HepG2 (cell line): ENCODE data around the gene SLC4A5. TPM values are rescaled to one million over a fixed set of nuclear protein-coding genes. Genes with fewer than 3 reads are reported as not detected.
A peak's percentile ranks its signal among the peaks of the same experiment; 100 is the strongest.

Source experiments
- ASH2L ChIP-seq: fragments of 300-600, 200-600 bp; sonication (generic); IDR thresholded peaks from 2 replicates; pipeline ENCODE4 v1.7.0; 2017; ENCODE audit warnings: low read depth, mild to moderate bottlenecking, moderate library complexity, mixed read lengths, low read length; ENCODE audit not compliant: insufficient read length
- BRCA1 ChIP-seq: sonication (generic); formaldehyde crosslinking; IDR thresholded peaks from 2 replicates; pipeline ENCODE4 v1.4.0; 2020; ENCODE audit warnings: missing genetic modification reagents
- BRD4 ChIP-seq: sonication (generic); formaldehyde crosslinking; IDR thresholded peaks from 2 replicates; pipeline ENCODE4 v1.4.0; 2020; ENCODE audit warnings: missing genetic modification reagents
- DNMT1 ChIP-seq: sonication (generic); formaldehyde crosslinking; IDR thresholded peaks from 2 replicates; pipeline ENCODE4 v1.5.1; 2020; ENCODE audit warnings: mild to moderate bottlenecking, missing genetic modification reagents
- DR1 ChIP-seq: sonication (generic); formaldehyde crosslinking; IDR thresholded peaks from 2 replicates; pipeline ENCODE4 v1.8.0; 2021; ENCODE audit warnings: mild to moderate bottlenecking, missing genetic modification reagents, inconsistent platforms
- HMG20A ChIP-seq: IDR thresholded peaks from 2 replicates; pipeline ENCODE4 v1.6.1; 2016; ENCODE audit warnings: borderline replicate concordance
- KMT2B ChIP-seq: IDR thresholded peaks from 2 replicates; pipeline ENCODE4 v1.6.1; 2016; ENCODE audit warnings: missing genetic modification reagents, missing compliant biosample characterization
- MEF2D ChIP-seq: sonication (generic); formaldehyde crosslinking; IDR thresholded peaks from 2 replicates; pipeline ENCODE4 v1.5.1; 2020; ENCODE audit warnings: mild to moderate bottlenecking, missing genetic modification reagents
- MTF2 ChIP-seq: sonication (generic); formaldehyde crosslinking; IDR thresholded peaks from 2 replicates; pipeline ENCODE4 v1.5.0; 2020; ENCODE audit warnings: missing genetic modification reagents, borderline replicate concordance
- NCOA5 ChIP-seq: sonication (generic); formaldehyde crosslinking; IDR thresholded peaks from 2 replicates; pipeline ENCODE4 v1.4.0; 2020; ENCODE audit warnings: missing genetic modification reagents
- NFE2 ChIP-seq: sonication (generic); formaldehyde crosslinking; IDR thresholded peaks from 2 replicates; pipeline ENCODE4 v1.4.0; 2020; ENCODE audit warnings: missing genetic modification reagents
- NR2F6 ChIP-seq, 2 experiments: IDR thresholded peaks; 2 replicates each; pipeline ENCODE4 v1.6.1; 2016; ENCODE audit warnings: antibody characterized with exemption in 1 of 2, mild to moderate bottlenecking in 1 of 2
- SMAD1 ChIP-seq: sonication (generic); formaldehyde crosslinking; IDR thresholded peaks from 2 replicates; pipeline ENCODE4 v1.4.0; 2020; ENCODE audit warnings: missing genetic modification reagents, low read depth, mild to moderate bottlenecking, borderline replicate concordance
- SRY ChIP-seq: sonication (generic); formaldehyde crosslinking; IDR thresholded peaks from 2 replicates; pipeline ENCODE4 v1.8.0; 2022; ENCODE audit warnings: mild to moderate bottlenecking, missing genetic modification reagents
- TEAD2 ChIP-seq: sonication (generic); formaldehyde crosslinking; IDR thresholded peaks from 2 replicates; pipeline ENCODE4 v1.9.0; 2021; ENCODE audit warnings: missing genetic modification reagents
- ZFX ChIP-seq: sonication (generic); formaldehyde crosslinking; IDR thresholded peaks from 2 replicates; pipeline ENCODE4 v1.4.0; 2020; ENCODE audit warnings: mild to moderate bottlenecking, low read depth, missing genetic modification reagents, moderate library complexity
- ZNF136 ChIP-seq: sonication (generic); formaldehyde crosslinking; IDR thresholded peaks from 2 replicates; pipeline ENCODE4 v1.8.1; 2022; ENCODE audit warnings: low read depth, mild to moderate bottlenecking, moderate library complexity, missing genetic modification reagents
- ZNF296 ChIP-seq: sonication (generic); formaldehyde crosslinking; conservative IDR thresholded peaks from 2 replicates; pipeline ENCODE4 v1.5.0; 2020; ENCODE audit warnings: mild to moderate bottlenecking, missing genetic modification reagents
- ZNF543 ChIP-seq: sonication (generic); formaldehyde crosslinking; IDR thresholded peaks from 2 replicates; pipeline ENCODE4 v1.4.0; 2020; ENCODE audit warnings: mild to moderate bottlenecking, missing genetic modification reagents
- ZNF678 ChIP-seq: sonication (generic); formaldehyde crosslinking; IDR thresholded peaks from 2 replicates; pipeline ENCODE4 v1.4.0; 2020; ENCODE audit warnings: mild to moderate bottlenecking, missing genetic modification reagents
- ZNF766 ChIP-seq: sonication (generic); formaldehyde crosslinking; IDR thresholded peaks from 2 replicates; pipeline ENCODE4 v1.5.0; 2020; ENCODE audit warnings: missing genetic modification reagents, borderline replicate concordance
- ZNF777 ChIP-seq: sonication (generic); formaldehyde crosslinking; IDR thresholded peaks from 2 replicates; pipeline ENCODE4 v1.4.0; 2020; ENCODE audit warnings: missing genetic modification reagents
- ZNF788 ChIP-seq: sonication (generic); formaldehyde crosslinking; IDR thresholded peaks from 2 replicates; pipeline ENCODE4 v1.5.0; 2020; ENCODE audit warnings: mild to moderate bottlenecking, missing genetic modification reagents, borderline replicate concordance
- ZNF839 ChIP-seq: sonication (generic); formaldehyde crosslinking; IDR thresholded peaks from 2 replicates; pipeline ENCODE4 v1.4.0; 2020; ENCODE audit warnings: missing genetic modification reagents, mild to moderate bottlenecking, borderline replicate concordance
- ZNF891 ChIP-seq: sonication (generic); formaldehyde crosslinking; IDR thresholded peaks from 2 replicates; pipeline ENCODE4 v1.5.0; 2020; ENCODE audit warnings: mild to moderate bottlenecking, missing genetic modification reagents
- ZSCAN20 ChIP-seq: sonication (generic); formaldehyde crosslinking; IDR thresholded peaks from 2 replicates; pipeline ENCODE4 v1.4.0; 2020; ENCODE audit warnings: missing genetic modification reagents, mild to moderate bottlenecking, borderline replicate concordance
- ZSCAN30 ChIP-seq: sonication (generic); formaldehyde crosslinking; IDR thresholded peaks from 2 replicates; pipeline ENCODE4 v1.5.0; 2020; ENCODE audit warnings: mild to moderate bottlenecking, missing genetic modification reagents
- ZSCAN31 ChIP-seq: sonication (generic); formaldehyde crosslinking; IDR thresholded peaks from 2 replicates; pipeline ENCODE4 v1.5.0; 2020; ENCODE audit warnings: low read depth, mild to moderate bottlenecking, missing genetic modification reagents
- polyA plus RNA-seq, 8 experiments: library from polyadenylated mRNA; depleted of rRNA in 3 of 8; stranded (reverse) in 7 of 8; unstranded in 1 of 8; fragments of >200 nt; fragmentation: Illumina TruSeq in 4 of 8; extraction: Trizol in 4 of 8; gene quantifications; 2 replicates each; pipeline versions ENCODE4 v1.2.1 to v1.2.3, GENCODE V29; 2011 to 2016; ENCODE audit warnings: low read depth in 4 of 8, missing spikeins in 1 of 8, mixed read lengths in 1 of 8; ENCODE audit not compliant: insufficient read depth in 1 of 8
- total RNA-seq, 5 experiments: library from RNA; depleted of rRNA; stranded (reverse); fragments of >200 nt; fragmentation: Illumina TruSeq; extraction: Trizol; gene quantifications; 2 replicates each; pipeline ENCODE4 v1.2.3, GENCODE V29; 2016; ENCODE audit warnings: low read depth in 1 of 5
- TF ChIP-seq, protein P1 (sequence below): sonication (generic); formaldehyde crosslinking; IDR thresholded peaks from 2 replicates; pipeline ENCODE4 v1.4.0; 2020; ENCODE audit warnings: mild to moderate bottlenecking, low read depth, missing genetic modification reagents
- TF ChIP-seq, protein P2 (sequence below): sonication (generic); formaldehyde crosslinking; IDR thresholded peaks from 2 replicates; pipeline ENCODE4 v1.8.0; 2022; ENCODE audit warnings: mild to moderate bottlenecking, missing genetic modification reagents, moderate library complexity

SLC4A5 gene
- total and polyA plus RNA-seq, 2 of the 13 experiments (the other 11 are each of a cell fraction or from before 2014, with no cell fraction given) = 0.50 TPM; not detected in 1

DNA sequence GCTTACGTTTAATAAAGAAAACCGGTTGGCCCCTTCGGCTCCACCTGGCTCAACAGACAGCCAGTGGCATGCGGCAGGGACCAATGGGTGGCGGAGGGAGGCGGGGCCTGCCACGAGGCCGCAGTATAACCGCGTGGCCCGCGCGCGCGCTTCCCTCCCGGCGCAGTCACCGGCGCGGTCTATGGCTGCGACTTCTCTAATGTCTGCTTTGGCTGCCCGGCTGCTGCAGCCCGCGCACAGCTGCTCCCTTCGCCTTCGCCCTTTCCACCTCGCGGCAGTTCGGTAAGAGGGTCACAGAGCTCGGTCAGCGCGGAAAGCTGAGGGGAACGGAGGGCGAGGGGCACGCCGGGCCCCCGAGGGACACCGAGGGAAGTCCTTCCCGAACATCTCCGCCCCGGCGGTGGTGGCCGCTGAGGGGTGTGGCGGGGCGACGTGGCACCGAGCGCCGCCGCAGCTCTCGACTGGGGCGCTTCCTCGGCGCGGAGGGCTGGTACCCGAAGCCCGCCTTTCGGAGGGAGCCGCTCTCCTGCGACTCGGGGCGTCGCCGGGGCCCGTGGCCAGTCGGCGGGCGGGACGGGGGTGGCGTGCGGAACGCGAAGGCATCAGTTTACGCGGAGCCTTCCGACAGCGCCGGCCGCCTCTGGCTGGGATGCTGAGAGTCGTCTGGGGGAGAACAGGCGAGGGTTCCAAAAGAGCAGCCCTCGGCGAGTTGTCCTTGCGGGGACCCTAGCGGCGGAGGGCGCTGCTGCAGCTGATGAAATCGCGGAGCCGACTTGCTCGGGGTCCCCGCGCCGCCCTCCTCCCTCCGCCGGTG is 144.5 kb downstream of the SLC4A5 start, which contains the start of gene MTHFD2 (continued):
- TF ChIP-seq, protein P1, sequence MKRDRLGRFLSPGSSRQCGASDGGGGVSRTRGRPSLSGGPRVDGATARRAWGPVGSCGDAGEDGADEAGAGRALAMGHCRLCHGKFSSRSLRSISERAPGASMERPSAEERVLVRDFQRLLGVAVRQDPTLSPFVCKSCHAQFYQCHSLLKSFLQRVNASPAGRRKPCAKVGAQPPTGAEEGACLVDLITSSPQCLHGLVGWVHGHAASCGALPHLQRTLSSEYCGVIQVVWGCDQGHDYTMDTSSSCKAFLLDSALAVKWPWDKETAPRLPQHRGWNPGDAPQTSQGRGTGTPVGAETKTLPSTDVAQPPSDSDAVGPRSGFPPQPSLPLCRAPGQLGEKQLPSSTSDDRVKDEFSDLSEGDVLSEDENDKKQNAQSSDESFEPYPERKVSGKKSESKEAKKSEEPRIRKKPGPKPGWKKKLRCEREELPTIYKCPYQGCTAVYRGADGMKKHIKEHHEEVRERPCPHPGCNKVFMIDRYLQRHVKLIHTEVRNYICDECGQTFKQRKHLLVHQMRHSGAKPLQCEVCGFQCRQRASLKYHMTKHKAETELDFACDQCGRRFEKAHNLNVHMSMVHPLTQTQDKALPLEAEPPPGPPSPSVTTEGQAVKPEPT (CRISPR knock-in tag) = peak; percentile 79
- TF ChIP-seq ZNF136 (CRISPR knock-in tag) (0 out of 2 replicates have a peak, but pooled peaks have one; percentile 48), ZNF788 (CRISPR knock-in tag) (peak; percentile 83; the same call in 1 of the 2 replicates), NFE2 (CRISPR knock-in tag) (no peak), ZNF296 (no peak), ZNF678 (peak; percentile 79), DR1 (CRISPR knock-in tag) (peak; percentile 99), ZSCAN20 (CRISPR knock-in tag) (peak; percentile 95), ZNF839 (CRISPR knock-in tag) (peak; percentile 55; the same call in 1 of the 2 replicates), ZNF777 (CRISPR knock-in tag) (peak; percentile 83), TEAD2 (CRISPR knock-in tag) (peak; percentile 82; the same call in 1 of the 2 replicates), BRCA1 (CRISPR knock-in tag) (no peak), NCOA5 (no peak), SRY (CRISPR knock-in tag) (peak; percentile 82), DNMT1 (CRISPR knock-in tag) (peak; percentile 69; the same call in 1 of the 2 replicates), ZSCAN30 (CRISPR knock-in tag) (no peak), NR2F6 (IDR thresholded peaks at IDR 0.05) (no peak), NR2F6 (CRISPR knock-in tag; IDR thresholded peaks at IDR 0.05) (peak; percentile 47; the same call in 1 of the 2 replicates), BRD4 (CRISPR knock-in tag) (no peak), KMT2B (peak; percentile 71), MEF2D (peak; percentile 94), SMAD1 (CRISPR knock-in tag) (peak; percentile 83; the same call in 1 of the 2 replicates), ZFX (CRISPR knock-in tag) (peak; percentile 77), ZNF766 (CRISPR knock-in tag) (peak; percentile 52; the same call in 1 of the 2 replicates), ZSCAN31 (CRISPR knock-in tag) (peak; percentile 59), HMG20A (CRISPR knock-in tag) (no peak; the same call in 1 of the 2 replicates), MTF2 (CRISPR knock-in tag) (peak; percentile 86), ZNF891 (CRISPR knock-in tag) (peak; percentile 94), ZNF543 (CRISPR knock-in tag) (peak; percentile 69; the same call in 1 of the 2 replicates), ASH2L (peak; percentile 84)
- TF ChIP-seq, protein P2, sequence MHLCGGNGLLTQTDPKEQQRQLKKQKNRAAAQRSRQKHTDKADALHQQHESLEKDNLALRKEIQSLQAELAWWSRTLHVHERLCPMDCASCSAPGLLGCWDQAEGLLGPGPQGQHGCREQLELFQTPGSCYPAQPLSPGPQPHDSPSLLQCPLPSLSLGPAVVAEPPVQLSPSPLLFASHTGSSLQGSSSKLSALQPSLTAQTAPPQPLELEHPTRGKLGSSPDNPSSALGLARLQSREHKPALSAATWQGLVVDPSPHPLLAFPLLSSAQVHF (CRISPR knock-in tag) = peak; percentile 94
